H1 (cell line): ENCODE results near the gene LOXHD1. TPM values are rescaled to one million over a fixed set of nuclear protein-coding genes. Genes with fewer than 3 reads are reported as not detected.

Experiments used
- CTCF ChIA-PET: fragments of 300-600 bp; sonication (Branson Sonifier 250); formaldehyde crosslinking; loops from one replicate; lab custom pipeline; 2021; ENCODE audit not compliant: partially characterized antibody; lab: Charles Lee
- POLR2A ChIA-PET: fragments of 300-600 bp; sonication (Branson Sonifier 250); formaldehyde crosslinking; loops from one replicate; lab custom pipeline; 2021; ENCODE audit warnings: inconsistent platforms; ENCODE audit not compliant: partially characterized antibody; lab: Charles Lee
- DNase-seq, 2 experiments: peaks; one replicate each; pipeline versions ENCODE4 v3.0.0 to v3.0.0-alpha.2; 2010 to 2022; ENCODE audit warnings: low spot score in 2 of 2, low read depth in 1 of 2, mixed read lengths in 1 of 2
- FAIRE-seq: peaks from 2 replicates; lab custom pipeline; 2011; peaks lifted over from hg19 to GRCh38; lab: Jason Lieb, UNC
- H2AFZ ChIP-seq: 2 replicates; pipeline ENCODE4 v1.8.1; 2012; ENCODE audit warnings: low read length, inconsistent platforms
- H2AK5ac ChIP-seq: 2 replicates; pipeline ENCODE4 v1.6.1; 2013; ENCODE audit warnings: low read depth, low read length
- H2BK120ac ChIP-seq: replicated peaks from 2 replicates; pipeline ENCODE3; 2013; ENCODE audit warnings: low read depth, low read length, inconsistent platforms
- H2BK12ac ChIP-seq: 2 replicates; pipeline ENCODE4 v1.6.1; 2013; ENCODE audit warnings: low read depth, low read length
- H2BK15ac ChIP-seq: 2 replicates; pipeline ENCODE4 v1.6.1; 2013; ENCODE audit warnings: low read length
- H2BK20ac ChIP-seq: 2 replicates; pipeline ENCODE4 v1.6.1; 2013; ENCODE audit warnings: low read length
- H2BK5ac ChIP-seq: 2 replicates; pipeline ENCODE4 v1.6.1; 2013; ENCODE audit warnings: low read depth, low read length
- H3K14ac ChIP-seq: 2 replicates; pipeline ENCODE4 v1.6.1; 2013; ENCODE audit warnings: inconsistent platforms; ENCODE audit not compliant: insufficient read length
- H3K18ac ChIP-seq: 2 replicates; pipeline ENCODE4 v1.6.1; 2013; ENCODE audit warnings: low read length; ENCODE audit errors: extremely low read depth
- H3K23ac ChIP-seq: 2 replicates; pipeline ENCODE4 v1.6.1; 2013; ENCODE audit warnings: inconsistent platforms; ENCODE audit not compliant: insufficient read length
- H3K23me2 ChIP-seq: 2 replicates; pipeline ENCODE4 v1.6.1; 2013; ENCODE audit warnings: low read depth, low read length
- H3K27ac ChIP-seq: 2 replicates; pipeline ENCODE4 v1.6.1; 2011; ENCODE audit warnings: low read depth, low read length, inconsistent platforms
- H3K27me3 ChIP-seq, 4 experiments: replicated peaks in 1 of 4; 1 replicate in 1 of 4; 2 replicates in 3 of 4; pipeline versions ENCODE4 v1.6.1 to v1.8.1; 2011 to 2013; ENCODE audit warnings: low read length in 3 of 4, mild to moderate bottlenecking in 3 of 4, inconsistent platforms in 2 of 4, mixed read lengths in 2 of 4, moderate library complexity in 1 of 4; ENCODE audit not compliant: control insufficient read depth in 3 of 4, insufficient read depth in 3 of 4; ENCODE audit errors: extremely low read depth in 1 of 4
- H3K36me3 ChIP-seq, 4 experiments: 2 replicates each; pipeline versions ENCODE4 v1.6.1 to v1.8.1; 2011 to 2013; ENCODE audit warnings: mild to moderate bottlenecking in 4 of 4, low read length in 3 of 4, moderate library complexity in 2 of 4, control low read depth in 1 of 4, inconsistent platforms in 1 of 4; ENCODE audit not compliant: insufficient read depth in 4 of 4, control insufficient read depth in 2 of 4
- H3K4ac ChIP-seq: replicated peaks from 2 replicates; pipeline ENCODE3; 2013; ENCODE audit warnings: low read length, low read depth, mixed read lengths, inconsistent platforms; ENCODE audit not compliant: insufficient read length
- H3K4me1 ChIP-seq, 4 experiments: replicated peaks in 1 of 4; 1 replicate in 1 of 4; 2 replicates in 3 of 4; pipeline versions ENCODE4 v1.6.1 to v1.8.1; 2011 to 2013; ENCODE audit warnings: low read length in 3 of 4, inconsistent platforms in 2 of 4, mixed read lengths in 1 of 4; ENCODE audit not compliant: insufficient read depth in 4 of 4, control insufficient read depth in 3 of 4
- H3K4me2 ChIP-seq, 2 experiments: 2 replicates each; pipeline versions ENCODE4 v1.6.1 to v1.8.1; 2011 to 2013; ENCODE audit warnings: low read depth in 2 of 2, low read length in 2 of 2, control low read depth in 1 of 2, inconsistent platforms in 1 of 2, mild to moderate bottlenecking in 1 of 2; ENCODE audit not compliant: insufficient read depth in 1 of 2
- H3K4me3 ChIP-seq, 4 experiments: fragments of 200-600, 300-600 bp in 1 of 4; sonication (generic), shearing (Covaris generic), sonication (Bioruptor Twin) in 1 of 4; 2 replicates each; pipeline versions ENCODE4 v1.5.1 to v1.8.1; 2011 to 2016; ENCODE audit warnings: low read length in 4 of 4, low read depth in 3 of 4, control low read depth in 2 of 4, inconsistent platforms in 2 of 4, mild to moderate bottlenecking in 2 of 4, mixed read lengths in 1 of 4, moderate library complexity in 1 of 4; ENCODE audit not compliant: insufficient read depth in 2 of 4; ENCODE audit errors: extremely low read depth in 1 of 4
- H3K56ac ChIP-seq: replicated peaks from 2 replicates; pipeline ENCODE3; 2013; ENCODE audit warnings: low read depth, mild to moderate bottlenecking, mixed read lengths, low read length, inconsistent platforms; ENCODE audit not compliant: insufficient read length
- H3K79me1 ChIP-seq: 2 replicates; pipeline ENCODE4 v1.6.1; 2013; ENCODE audit warnings: low read depth, low read length, control low read depth
- H3K79me2 ChIP-seq, 2 experiments: 2 replicates each; pipeline versions ENCODE4 v1.6.1 to v1.8.1; 2012 to 2013; ENCODE audit warnings: low read length in 2 of 2, mild to moderate bottlenecking in 2 of 2, inconsistent platforms in 1 of 2; ENCODE audit not compliant: insufficient read depth in 2 of 2, control insufficient read depth in 1 of 2
- H3K9ac ChIP-seq, 4 experiments: replicated peaks in 1 of 4; 1 replicate in 1 of 4; 2 replicates in 3 of 4; pipeline versions ENCODE4 v1.6.1 to v1.8.1; 2011 to 2013; ENCODE audit warnings: low read depth in 3 of 4, low read length in 3 of 4, control low read depth in 2 of 4, mild to moderate bottlenecking in 2 of 4, moderate library complexity in 2 of 4, inconsistent platforms in 1 of 4; ENCODE audit errors: extremely low read depth in 1 of 4
- H3K9me3 ChIP-seq, 2 experiments: 2 replicates each; pipeline versions ENCODE4 v1.6.1 to v1.8.1; 2012 to 2013; ENCODE audit warnings: mild to moderate bottlenecking in 2 of 2, moderate library complexity in 2 of 2, control low read depth in 1 of 2, inconsistent platforms in 1 of 2, low read depth in 1 of 2, low read length in 1 of 2, mixed read lengths in 1 of 2; ENCODE audit not compliant: insufficient read depth in 2 of 2
- H4K20me1 ChIP-seq, 2 experiments: replicated peaks in 1 of 2; 2 replicates each; pipeline versions ENCODE3 to v1.8.1; 2011 to 2013; ENCODE audit warnings: inconsistent platforms in 2 of 2, low read length in 2 of 2, mild to moderate bottlenecking in 1 of 2; ENCODE audit not compliant: insufficient read depth in 2 of 2, control insufficient read depth in 1 of 2
- H4K5ac ChIP-seq: 2 replicates; pipeline ENCODE4 v1.6.1; 2013; ENCODE audit warnings: low read length, low read depth, mixed read lengths, inconsistent platforms; ENCODE audit not compliant: insufficient read length
- H4K8ac ChIP-seq: 2 replicates; pipeline ENCODE4 v1.8.0; 2013; ENCODE audit warnings: mild to moderate bottlenecking, moderate library complexity, low read length, inconsistent platforms; ENCODE audit not compliant: insufficient read depth; ENCODE audit errors: extremely low read depth
- H4K91ac ChIP-seq: replicated peaks from 2 replicates; pipeline ENCODE3; 2013; ENCODE audit warnings: low read length, mixed read lengths, inconsistent platforms; ENCODE audit not compliant: insufficient read length
- CBX5 ChIP-seq: fragments of 300-800, 300-1000 bp; sonication (generic); IDR thresholded peaks from 2 replicates; pipeline ENCODE4 v1.7.1; 2016; ENCODE audit warnings: antibody characterized with exemption, low read length, low read depth
- KDM5A ChIP-seq: fragments of 200-600 bp; IDR thresholded peaks from 2 replicates; pipeline ENCODE4 v1.7.1; 2012; ENCODE audit warnings: mild to moderate bottlenecking, low read length, inconsistent platforms, mixed read lengths
- PHF8 ChIP-seq: fragments of 200-600 bp; sonication (generic); conservative IDR thresholded peaks from 2 replicates; pipeline ENCODE4 v1.7.1; 2012; ENCODE audit warnings: low read depth, mild to moderate bottlenecking, inconsistent platforms, low read length, moderate library complexity
- RXRA ChIP-seq: IDR thresholded peaks from 2 replicates; pipeline ENCODE4 v1.6.1; 2011; ENCODE audit warnings: low read depth, mild to moderate bottlenecking, low read length, moderate library complexity; ENCODE audit not compliant: insufficient read depth
- SIRT6 ChIP-seq: IDR thresholded peaks from one replicate; pipeline ENCODE4 v1.7.1; 2012; ENCODE audit warnings: low read length, inconsistent platforms
- WGBS, 2 experiments: shearing (Covaris generic) in 1 of 2; methylation state at CpG; one replicate each; pipeline versions ENCODE4 v1.1.6 to v1.1.7; 2013 to 2015; ENCODE audit warnings: low lambda C conversion rate in 2 of 2, mixed read lengths in 2 of 2, inconsistent platforms in 1 of 2, low coverage in 1 of 2, missing lambda C conversion rate in 1 of 2; ENCODE audit not compliant: insufficient replicate concordance in 2 of 2, insufficient coverage in 1 of 2, insufficient read length in 1 of 2; ENCODE audit errors: extremely low coverage in 1 of 2, missing lambda C conversion rate in 1 of 2; 5-methylcytosine and 5-hydroxymethylcytosine counted together
- polyA plus RNA-seq, 7 experiments: library from polyadenylated mRNA; depleted of rRNA in 3 of 7; stranded (reverse) in 5 of 7; unstranded in 2 of 7; fragments of >200 nt in 5 of 7; fragments of 200-250 nt in 2 of 7; gene quantifications; 1 replicate in 5 of 7; 2 replicates in 1 of 7; 4 replicates in 1 of 7; pipeline versions ENCODE4 v1.2.1 to v1.2.3, GENCODE V29; 2011 to 2013; ENCODE audit warnings: missing spikeins in 2 of 7, mixed read lengths in 2 of 7
- total RNA-seq: library from RNA; stranded (reverse); fragmentation: NEBNext Ultra II Directional; extraction: Animal tissue kit (Norgen Biotek cat#: 25700); gene quantifications from 2 replicates; pipeline ENCODE4 v1.2.1, GENCODE V29; 2021

LOXHD1 gene
- total and polyA plus RNA-seq, 2 of the 8 experiments (the other 6 are each of a cell fraction or from before 2014, with no cell fraction given), result 0.02 TPM; not detected in 1

GRCh38 chr18:46502444-46502843 is 154.6 kb downstream of the LOXHD1 start:
- peaks cover 0 to 2% (median 0%) of the 10 kb centered on the region in 4 experiments; a peak in 1 of 7 replicates for H3K4me1 ChIP-seq
- no peaks in the 10 kb centered on the region; a peak in 1 of 7 replicates for H3K27me3 ChIP-seq
- no peak overlapping the region for H3K18ac ChIP-seq
- no peak for FAIRE-seq
- DNase-seq, result peak in 1 of 2 experiments; percentile 65
- TF ChIP-seq RXRA (no peak), SIRT6 (no peak), CBX5 (no peak), PHF8 (no peak), KDM5A (no peak)
- H3K27ac ChIP-seq, result no peak overlapping the region
- peaks cover 0 to 4% of the 10 kb centered on the region in 2 experiments for H4K20me1 ChIP-seq
- H3K4me3 ChIP-seq, result no peak overlapping the region
- H3K14ac ChIP-seq, result no peak overlapping the region
- no peak overlapping the region for H4K5ac ChIP-seq
- no peak overlapping the region for H3K9ac ChIP-seq
- H2AFZ ChIP-seq, result no peak overlapping the region
- no peak overlapping the region for H3K4me2 ChIP-seq
- no peak overlapping the region for H3K23ac ChIP-seq
- H2AK5ac ChIP-seq, result no peak overlapping the region
- H4K91ac ChIP-seq, result no peak overlapping the region
- no peak overlapping the region for H2BK15ac ChIP-seq
- no peak overlapping the region for H2BK20ac ChIP-seq
- H3K79me2 ChIP-seq, result no peaks in the 10 kb centered on the region
- H3K36me3 ChIP-seq, result no peaks in the 10 kb centered on the region
- H2BK120ac ChIP-seq, result no peak overlapping the region
- no peak overlapping the region for H3K4ac ChIP-seq
- 31% methylated on average over 2 of the region's 2 CpGs; no CpG with 5 or more reads in 1 of the 2 experiments for WGBS, 2 experiments
- no peaks in the 10 kb centered on the region for H3K9me3 ChIP-seq
- ChIA-PET POLR2A (interaction anchor here (0.8 kb wide), 1 partner anchor 20 kb away, joined by 3 read pairs; no protein-coding TSS in a partner anchor), CTCF (interaction anchor here (0.7 to 1.0 kb wide), 3 partner anchors 15 to 93 kb away, joined by 3 read pairs; no protein-coding TSS in a partner anchor)
- H3K56ac ChIP-seq, result no peak overlapping the region
- no peak overlapping the region for H2BK12ac ChIP-seq
- H4K8ac ChIP-seq, result no peak overlapping the region
- H2BK5ac ChIP-seq, result no peak overlapping the region
- no peaks in the 10 kb centered on the region for H3K23me2 ChIP-seq
- H3K79me1 ChIP-seq, result no peaks in the 10 kb centered on the region
